HG03432 (cell line): Measurements from ENCODE around the gene TRERF1.

ENCODE experiments used
- ATAC-seq: cut with Tn5 transposase; IDR thresholded peaks from one replicate; pipeline ENCODE4 v1.9.1; 2021; ENCODE audit warnings: mild to moderate bottlenecking, moderate library complexity; ENCODE audit not compliant: unreplicated experiment

Gene TRERF1

GRCh38 chr6:42315991-42316970 is 135.4 kb downstream of the TRERF1 start:
- no peak for ATAC-seq

- no peak for ATAC-seq
Observed at GRCh38 chr6:42315259-42315990, 136.3 kb downstream of the TRERF1 start.

GRCh38 chr6:42314571-42315258 is 137.0 kb downstream of the TRERF1 start:
- ATAC-seq: no peak

- no peak for ATAC-seq
Observed at GRCh38 chr6:42313941-42314570, 137.7 kb downstream of the TRERF1 start.

GRCh38 chr6:42313038-42313437 is 138.7 kb downstream of the TRERF1 start:
- no peak for ATAC-seq

GRCh38 chr6:42307141-42307470 is 144.6 kb downstream of the TRERF1 start:
- ATAC-seq: no peak

GRCh38 chr6:42306439-42307140 is 145.1 kb downstream of the TRERF1 start:
- ATAC-seq: no peak

GRCh38 chr6:42304053-42304712 is 147.5 kb downstream of the TRERF1 start:
- no peak for ATAC-seq

GRCh38 chr6:42302411-42302810 is 149.3 kb downstream of the TRERF1 start:
- no peak for ATAC-seq

- no peak for ATAC-seq
Observed at GRCh38 chr6:42301986-42302385, 149.7 kb downstream of the TRERF1 start.

- no peak for ATAC-seq
Observed at GRCh38 chr6:42300701-42301100, 151.0 kb downstream of the TRERF1 start.

GRCh38 chr6:42300185-42300584 is 151.5 kb downstream of the TRERF1 start:
- ATAC-seq: no peak

GRCh38 chr6:42297661-42298060 is 154.1 kb downstream of the TRERF1 start:
- ATAC-seq: no peak

GRCh38 chr6:42296614-42297013 is 155.1 kb downstream of the TRERF1 start:
- ATAC-seq: no peak

- ATAC-seq: no peak
Observed at GRCh38 chr6:42295677-42296076, 156.0 kb downstream of the TRERF1 start.

- no peak for ATAC-seq
Observed at GRCh38 chr6:42295181-42295580, 156.5 kb downstream of the TRERF1 start.

GRCh38 chr6:42294759-42295158 is 157.0 kb downstream of the TRERF1 start:
- no peak for ATAC-seq

- no peak for ATAC-seq
Observed at GRCh38 chr6:42293386-42293977, 158.2 kb downstream of the TRERF1 start.

GRCh38 chr6:42292004-42292740 is 159.6 kb downstream of the TRERF1 start:
- ATAC-seq: no peak
